ENCODE data around the gene C14orf180. TPM values are rescaled to one million over a fixed set of nuclear protein-coding genes. Genes with fewer than 3 reads are reported as not detected.

Gene C14orf180
- total RNA-seq, 2 experiments from 2014 or later, result not detected

GRCh38 chr14:104597576-104597975, 18.0 kb downstream of the C14orf180 start:
- CTCF ChIA-PET, result no interaction called here
- peaks cover 8% of the 10 kb centered on the region for H3K27me3 Mint-ChIP-seq (ENCODE audit: low read depth)
- no peaks in the 10 kb centered on the region for H3K36me3 Mint-ChIP-seq (ENCODE audit: low read depth)
- intact Hi-C loops (cut with micrococcal nuclease), result no loop called here
- H3K4me3 Mint-ChIP-seq, result no peak overlapping the region
- no peaks in the 10 kb centered on the region for H3K4me1 Mint-ChIP-seq (ENCODE audit: low read depth)
- no peak overlapping the region for H3K27ac Mint-ChIP-seq
- no peaks in the 10 kb centered on the region for H3K9me3 Mint-ChIP-seq
- DNase-seq, result no peak

GRCh38 chr14:104598039-104598909, 18.7 kb downstream of the C14orf180 start:
- H3K36me3 Mint-ChIP-seq (ENCODE audit: low read depth), result no peaks in the 10 kb centered on the region
- no peaks in the 10 kb centered on the region for H3K9me3 Mint-ChIP-seq
- no peak for DNase-seq
- H3K4me3 Mint-ChIP-seq, result no peak overlapping the region
- CTCF ChIA-PET, result no interaction called here
- H3K4me1 Mint-ChIP-seq (ENCODE audit: low read depth), result no peaks in the 10 kb centered on the region
- H3K27ac Mint-ChIP-seq, result no peak overlapping the region
- intact Hi-C loops (cut with micrococcal nuclease), result no loop called here
- peaks cover 15% of the 10 kb centered on the region for H3K27me3 Mint-ChIP-seq (ENCODE audit: low read depth)

DNA sequence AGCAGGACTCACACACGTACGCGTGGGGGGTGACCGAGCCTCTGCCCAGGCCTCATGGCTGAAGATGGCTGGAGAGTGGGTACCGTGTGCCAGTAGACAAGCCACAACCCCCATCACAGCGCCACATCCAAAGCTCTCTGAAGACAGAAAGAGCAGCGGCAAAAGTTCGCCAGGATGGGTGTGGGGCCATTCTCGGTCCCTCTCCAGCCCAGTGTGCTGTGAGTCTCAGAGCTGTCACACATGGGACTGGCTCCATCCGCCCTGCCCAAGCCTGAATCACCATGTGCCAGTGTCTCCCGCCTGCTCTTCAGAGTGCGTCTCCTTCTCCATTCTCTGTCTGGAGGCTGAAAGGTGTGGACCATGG, 19.3 kb downstream of the C14orf180 start:
- DNase-seq, result no peak
- CTCF ChIA-PET, result no interaction called here
- H3K4me1 Mint-ChIP-seq (ENCODE audit: low read depth), result peaks cover under 1% of the 10 kb centered on the region
- no peak overlapping the region for H3K27ac Mint-ChIP-seq
- no peak overlapping the region for H3K4me3 Mint-ChIP-seq
- H3K27me3 Mint-ChIP-seq (ENCODE audit: low read depth), result peaks cover 19% of the 10 kb centered on the region
- H3K36me3 Mint-ChIP-seq (ENCODE audit: low read depth), result no peaks in the 10 kb centered on the region
- no peaks in the 10 kb centered on the region for H3K9me3 Mint-ChIP-seq
- intact Hi-C loops (cut with micrococcal nuclease), result no loop called here

- CTCF ChIA-PET, result no interaction called here
- Mint-ChIP-seq H3K4me3 (no peak overlapping the region), H3K9me3 (no peaks in the 10 kb centered on the region), H3K4me1 (ENCODE audit: low read depth) (peaks cover 3% of the 10 kb centered on the region), H3K27ac (no peak overlapping the region), H3K36me3 (ENCODE audit: low read depth) (no peaks in the 10 kb centered on the region), H3K27me3 (ENCODE audit: low read depth) (peaks cover 23% of the 10 kb centered on the region)
- no peak for DNase-seq
- intact Hi-C loops (cut with micrococcal nuclease), result no loop called here
Observed at GRCh38 chr14:104599446-104599845, 19.9 kb downstream of the C14orf180 start.

- Mint-ChIP-seq H3K27me3 (ENCODE audit: low read depth) (peaks cover 28% of the 10 kb centered on the region), H3K4me3 (no peak overlapping the region), H3K36me3 (ENCODE audit: low read depth) (no peaks in the 10 kb centered on the region), H3K27ac (no peak overlapping the region), H3K9me3 (no peaks in the 10 kb centered on the region), H3K4me1 (ENCODE audit: low read depth) (peaks cover 3% of the 10 kb centered on the region)
- CTCF ChIA-PET, result no interaction called here
- DNase-seq, result no peak
- intact Hi-C loops (cut with micrococcal nuclease), result no loop called here
Observed at GRCh38 chr14:104600141-104600643, 20.6 kb downstream of the C14orf180 start.

- intact Hi-C loops (cut with micrococcal nuclease), result no loop called here
- Mint-ChIP-seq H3K9me3 (no peaks in the 10 kb centered on the region), H3K4me1 (ENCODE audit: low read depth) (peaks cover 3% of the 10 kb centered on the region), H3K27ac (no peak overlapping the region), H3K27me3 (ENCODE audit: low read depth) (peaks cover 33% of the 10 kb centered on the region), H3K4me3 (no peak overlapping the region), H3K36me3 (ENCODE audit: low read depth) (no peaks in the 10 kb centered on the region)
- DNase-seq, result no peak
- CTCF ChIA-PET, result no interaction called here
Observed at GRCh38 chr14:104600805-104601204, 21.2 kb downstream of the C14orf180 start.

GRCh38 chr14:104601786-104602185, 22.2 kb downstream of the C14orf180 start:
- Mint-ChIP-seq H3K36me3 (ENCODE audit: low read depth) (no peaks in the 10 kb centered on the region), H3K27me3 (ENCODE audit: low read depth) (peaks cover 38% of the 10 kb centered on the region), H3K27ac (no peak overlapping the region), H3K4me1 (ENCODE audit: low read depth) (peaks cover 3% of the 10 kb centered on the region), H3K4me3 (no peak overlapping the region), H3K9me3 (no peaks in the 10 kb centered on the region)
- intact Hi-C loops (cut with micrococcal nuclease), result no loop called here
- CTCF ChIA-PET, result no interaction called here
- no peak for DNase-seq

GRCh38 chr14:104602315-104602932, 22.9 kb downstream of the C14orf180 start:
- Mint-ChIP-seq H3K4me1 (ENCODE audit: low read depth) (peaks cover 3% of the 10 kb centered on the region), H3K36me3 (ENCODE audit: low read depth) (no peaks in the 10 kb centered on the region), H3K4me3 (no peak overlapping the region), H3K27me3 (ENCODE audit: low read depth) (peaks cover 41% of the 10 kb centered on the region), H3K27ac (no peak overlapping the region), H3K9me3 (no peaks in the 10 kb centered on the region)
- CTCF ChIA-PET, result no interaction called here
- intact Hi-C loops (cut with micrococcal nuclease), result no loop called here
- DNase-seq, result no peak

DNA sequence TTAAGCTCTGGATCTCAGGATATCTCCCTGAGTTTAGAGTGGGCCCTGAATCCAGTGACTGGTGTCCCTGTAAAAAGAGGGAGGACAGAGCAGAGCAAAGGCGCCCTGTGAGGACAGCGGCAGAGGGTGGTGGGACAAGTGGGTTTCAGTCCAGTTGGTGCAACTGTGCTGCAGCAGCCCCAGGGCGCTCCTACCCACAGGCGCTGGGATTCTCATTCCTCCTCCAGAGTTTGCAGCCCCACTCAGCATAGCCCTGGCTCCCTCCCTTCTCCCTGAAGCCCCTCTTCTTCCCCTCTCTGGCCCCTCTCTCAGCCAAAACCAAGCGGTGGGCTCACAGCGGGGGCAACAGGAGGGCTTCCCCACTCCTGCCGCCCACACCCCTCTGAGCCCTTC, 23.4 kb downstream of the C14orf180 start:
- Mint-ChIP-seq H3K9me3 (no peaks in the 10 kb centered on the region), H3K4me1 (ENCODE audit: low read depth) (peaks cover 3% of the 10 kb centered on the region), H3K36me3 (ENCODE audit: low read depth) (no peaks in the 10 kb centered on the region), H3K27me3 (ENCODE audit: low read depth) (peaks cover 45% of the 10 kb centered on the region), H3K4me3 (no peak overlapping the region), H3K27ac (no peak overlapping the region)
- DNase-seq, result no peak
- CTCF ChIA-PET, result no interaction called here
- intact Hi-C loops (cut with micrococcal nuclease), result no loop called here

GRCh38 chr14:104603711-104604401, 24.3 kb downstream of the C14orf180 start:
- Mint-ChIP-seq H3K4me1 (ENCODE audit: low read depth) (peaks cover 3% of the 10 kb centered on the region), H3K36me3 (ENCODE audit: low read depth) (no peaks in the 10 kb centered on the region), H3K27me3 (ENCODE audit: low read depth) (peaks cover 47% of the 10 kb centered on the region), H3K27ac (no peak overlapping the region), H3K4me3 (peak overlapping the region; percentile 32), H3K9me3 (no peaks in the 10 kb centered on the region)
- DNase-seq, result no peak
- intact Hi-C loops (cut with micrococcal nuclease), result no loop called here
- CTCF ChIA-PET, result no interaction called here

DNA sequence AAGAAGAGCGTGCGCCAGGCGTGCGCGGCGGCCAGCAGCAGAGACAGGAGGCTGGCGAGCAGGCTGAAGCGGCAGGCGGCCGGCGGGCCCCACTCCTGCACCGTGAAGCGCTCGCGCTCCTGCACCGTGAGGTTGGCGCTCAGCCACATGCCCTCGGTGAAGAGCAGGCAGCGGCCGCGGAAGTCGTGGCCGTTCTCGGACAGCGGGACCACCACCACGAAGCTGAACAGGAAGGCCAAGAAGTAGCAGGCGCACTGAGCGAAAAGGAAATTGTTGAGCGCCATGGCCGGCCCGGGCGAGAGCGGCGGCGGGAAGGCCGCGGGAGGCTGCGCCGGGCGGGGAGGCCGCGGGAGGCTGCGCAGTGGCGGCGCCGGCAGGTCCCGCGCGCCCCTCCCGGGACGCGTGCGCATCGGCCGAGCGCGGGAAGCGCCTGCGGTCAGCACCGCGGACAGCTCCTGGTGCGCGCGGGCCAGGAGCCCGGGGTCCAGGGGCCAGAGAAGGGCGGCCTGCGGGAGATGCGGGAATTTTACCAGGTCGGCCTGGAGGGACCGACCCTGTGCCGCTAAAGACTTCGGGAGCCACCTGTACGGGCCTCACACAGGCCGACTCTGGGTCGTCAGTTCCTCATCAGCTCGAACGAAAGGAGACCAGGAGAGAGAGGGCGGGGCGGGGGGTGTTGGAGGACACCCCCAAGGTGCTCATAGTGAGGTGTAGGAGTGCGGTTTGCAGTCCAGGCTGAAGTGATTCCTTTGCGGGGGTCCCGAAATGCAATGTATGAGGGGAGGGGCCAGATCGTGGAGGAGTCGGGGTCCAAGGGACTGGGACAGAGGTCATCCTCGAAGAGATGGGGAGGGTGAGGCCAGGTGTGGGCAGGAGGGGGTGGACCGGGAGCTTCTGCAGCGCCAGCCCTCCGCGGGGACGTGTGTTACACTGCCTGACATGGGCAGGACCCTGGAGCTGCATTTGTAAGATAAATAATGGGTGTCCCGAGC, 25.2 kb downstream of the C14orf180 start, which contains the start of gene TMEM179:
Gene TMEM179 (minus strand): TSS at position 315 of the 992 bp plus-strand sequence. CDS start 31 bp downstream, at position 284.
- peaks cover 3% of the 10 kb centered on the region for H3K4me1 Mint-ChIP-seq (ENCODE audit: low read depth)
- CTCF ChIA-PET, result no interaction called here
- H3K36me3 Mint-ChIP-seq (ENCODE audit: low read depth), result no peaks in the 10 kb centered on the region
- peak within 1 kb of the TSS; percentile 42 for H3K4me3 Mint-ChIP-seq
- H3K27me3 Mint-ChIP-seq (ENCODE audit: low read depth), result peaks cover 50% of the 10 kb centered on the region
- no peak for DNase-seq
- intact Hi-C loops (cut with micrococcal nuclease), result no loop called here
- no peaks in the 10 kb centered on the region for H3K9me3 Mint-ChIP-seq
- H3K27ac Mint-ChIP-seq, result no peak within 1 kb of the TSS

DNA sequence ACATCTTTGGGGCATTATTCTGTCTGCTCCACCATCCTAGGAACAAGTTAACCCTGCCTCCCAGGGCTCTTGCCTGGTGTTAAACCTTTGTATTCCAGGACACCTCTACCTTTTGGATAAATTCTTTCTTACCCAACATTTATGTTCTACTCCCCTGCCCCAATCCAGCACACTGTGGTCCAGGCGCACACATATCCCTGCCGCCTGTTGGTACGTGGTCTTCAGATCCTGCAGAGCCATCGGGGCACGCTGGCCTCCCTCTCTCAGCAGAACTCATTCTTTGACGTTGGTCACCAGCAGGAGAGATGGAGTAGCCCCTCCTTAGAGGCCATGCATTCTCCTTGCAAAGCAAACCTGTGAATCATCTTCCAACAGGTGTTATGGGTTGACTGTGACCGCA, 30.1 kb downstream of the C14orf180 start:
- no peak overlapping the region for H3K27ac Mint-ChIP-seq
- CTCF ChIA-PET, result no interaction called here
- H3K9me3 Mint-ChIP-seq, result no peaks in the 10 kb centered on the region
- H3K36me3 Mint-ChIP-seq (ENCODE audit: low read depth), result no peaks in the 10 kb centered on the region
- no peaks in the 10 kb centered on the region for H3K4me1 Mint-ChIP-seq (ENCODE audit: low read depth)
- intact Hi-C loops (cut with micrococcal nuclease), result no loop called here
- H3K27me3 Mint-ChIP-seq (ENCODE audit: low read depth), result peaks cover 28% of the 10 kb centered on the region
- no peak overlapping the region for H3K4me3 Mint-ChIP-seq
- DNase-seq, result no peak

Measured in activated naive CD4-positive, alpha-beta T cell treated with anti-CD3 and anti-CD28 coated beads for 36 hours (primary cell).